Loucy (cell line): ENCODE data around the gene LTBP1.
"Not testable (repeated sequence)": the region's sequence is repeated elsewhere in the genome, so short reads cannot be mapped to it uniquely, and the experiment has no call there.

Source experiments
- H2AFZ ChIP-seq: fragments of 200-600 bp; sonication (generic); 2 replicates; pipeline ENCODE4 v1.6.0; 2016; ENCODE audit warnings: antibody characterized with exemption, mild to moderate bottlenecking, low read length, moderate library complexity
- H3F3A ChIP-seq: fragments of 200-600 bp; 2 replicates; pipeline ENCODE4 v1.6.0; 2016; ENCODE audit warnings: antibody characterized with exemption, low read depth, mild to moderate bottlenecking
- H3K27me3 ChIP-seq: fragments of 200-600 bp; sonication (generic); 2 replicates; pipeline ENCODE4 v1.6.1; 2014; ENCODE audit warnings: low read length, mild to moderate bottlenecking; ENCODE audit not compliant: insufficient read depth, poor library complexity, severe bottlenecking
- H3K36me3 ChIP-seq: fragments of 200-600 bp; sonication (generic); 2 replicates; pipeline ENCODE4 v1.6.1; 2016; ENCODE audit warnings: low read length; ENCODE audit not compliant: insufficient read depth
- H3K4me1 ChIP-seq: fragments of 200-600 bp; sonication (generic); 2 replicates; pipeline ENCODE4 v1.5.1; 2014; ENCODE audit warnings: low read length, mild to moderate bottlenecking; ENCODE audit not compliant: insufficient read depth, poor library complexity, severe bottlenecking
- H3K4me2 ChIP-seq: fragments of 200-600 bp; sonication (generic); 2 replicates; pipeline ENCODE4 v1.6.0; 2014; ENCODE audit warnings: antibody characterized with exemption, low read length, low read depth, mild to moderate bottlenecking; ENCODE audit not compliant: poor library complexity, severe bottlenecking
- H3K4me3 ChIP-seq: fragments of 200-600 bp; sonication (generic); 2 replicates; pipeline ENCODE4 v1.5.1; 2014; ENCODE audit warnings: low read length, mild to moderate bottlenecking, mixed read lengths; ENCODE audit not compliant: poor library complexity, severe bottlenecking
- H3K79me2 ChIP-seq: fragments of 200-600 bp; sonication (generic); 2 replicates; pipeline ENCODE4 v1.6.1; 2014; ENCODE audit warnings: low read length; ENCODE audit not compliant: insufficient read depth
- H3K9ac ChIP-seq: fragments of 200-600 bp; sonication (generic); 2 replicates; pipeline ENCODE4 v1.6.0; 2014; ENCODE audit warnings: mild to moderate bottlenecking, low read depth, low read length, moderate library complexity; ENCODE audit not compliant: poor library complexity, severe bottlenecking
- H3K9me2 ChIP-seq: fragments of 200-600 bp; sonication (generic); replicated peaks from 2 replicates; pipeline ENCODE4 v1.6.1; 2016; ENCODE audit warnings: low read depth, low read length, mixed read lengths
- H3K9me3 ChIP-seq: fragments of 200-600 bp; sonication (generic); 2 replicates; pipeline ENCODE4 v1.6.1; 2014; ENCODE audit warnings: mild to moderate bottlenecking, antibody characterized with exemption, low read length, low read depth; ENCODE audit not compliant: insufficient read depth
- H4K20me1 ChIP-seq: fragments of 200-600 bp; sonication (generic); 2 replicates; pipeline ENCODE4 v1.6.0; 2014; ENCODE audit warnings: antibody characterized with exemption, low read length, mild to moderate bottlenecking; ENCODE audit not compliant: insufficient read depth, poor library complexity, severe bottlenecking
- EZH2phosphoT487 ChIP-seq: fragments of 200-600 bp; IDR thresholded peaks from 2 replicates; pipeline ENCODE4 v1.6.1; 2018; ENCODE audit warnings: antibody characterized with exemption, mild to moderate bottlenecking, moderate library complexity, borderline replicate concordance
- TF ChIP-seq, protein P1 (sequence below): fragments of 200-600 bp; sonication (generic); conservative IDR thresholded peaks from 2 replicates; pipeline ENCODE4 v1.5.1; 2014; ENCODE audit warnings: mild to moderate bottlenecking, antibody characterized with exemption, low read length

Gene LTBP1

DNA sequence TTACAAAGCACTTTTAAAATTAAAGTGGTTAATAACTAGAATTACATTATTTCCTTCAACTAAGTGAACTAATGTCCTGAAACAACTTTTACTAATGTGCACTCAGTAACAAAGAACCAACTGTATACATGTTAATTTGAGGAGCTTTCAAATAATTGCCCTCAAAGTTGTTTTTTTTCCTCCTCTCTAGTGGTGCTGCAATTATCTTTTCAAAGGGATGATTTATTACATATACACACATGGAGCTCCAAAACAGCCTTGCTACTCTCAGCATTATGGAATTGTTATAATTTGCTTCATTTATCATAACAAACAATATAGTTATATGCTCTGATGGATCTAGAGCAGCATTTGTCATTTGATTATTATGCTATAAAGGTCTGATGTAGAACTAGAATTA is 283.4 kb downstream of the LTBP1 start:
- no peaks in the 10 kb centered on the region for H4K20me1 ChIP-seq

DNA sequence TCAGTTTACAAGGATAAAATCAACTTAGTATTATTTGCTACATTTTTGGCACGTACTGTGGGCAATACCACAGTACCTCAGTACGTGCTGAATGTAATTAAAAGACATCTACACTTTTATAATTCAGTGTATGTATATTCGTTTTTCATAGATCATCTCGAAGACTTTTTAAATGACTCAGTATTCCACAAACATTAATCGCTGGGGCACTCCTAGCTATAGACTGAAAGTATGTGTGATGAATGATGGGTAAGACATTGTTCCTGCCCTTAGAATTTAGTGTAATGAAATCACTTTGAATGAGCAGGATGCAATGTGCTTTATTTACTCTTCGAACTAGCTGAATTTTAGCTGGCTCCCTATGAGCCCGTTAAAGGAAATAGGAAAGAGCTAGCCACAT is 284.1 kb downstream of the LTBP1 start:
- Histone ChIP-seq H3K9me2 (no peaks in the 10 kb centered on the region), H2AFZ (0 out of 2 replicates have a peak overlapping the region, but pooled peaks have one; percentile 24), H3K9me3 (peaks cover 6% of the 10 kb centered on the region; the same call in 1 of the 2 replicates), H3K9ac (no peak overlapping the region), H3K4me3 (no peak overlapping the region), H3K4me1 (peaks cover 38% of the 10 kb centered on the region), H4K20me1 (no peaks in the 10 kb centered on the region), H3F3A (no peaks in the 10 kb centered on the region), H3K79me2 (no peaks in the 10 kb centered on the region), H3K27me3 (no peaks in the 10 kb centered on the region), H3K4me2 (peak overlapping the region; percentile 0), H3K36me3 (no peaks in the 10 kb centered on the region)
- no peak for TF ChIP-seq EZH2phosphoT487
- TF ChIP-seq, protein P1, sequence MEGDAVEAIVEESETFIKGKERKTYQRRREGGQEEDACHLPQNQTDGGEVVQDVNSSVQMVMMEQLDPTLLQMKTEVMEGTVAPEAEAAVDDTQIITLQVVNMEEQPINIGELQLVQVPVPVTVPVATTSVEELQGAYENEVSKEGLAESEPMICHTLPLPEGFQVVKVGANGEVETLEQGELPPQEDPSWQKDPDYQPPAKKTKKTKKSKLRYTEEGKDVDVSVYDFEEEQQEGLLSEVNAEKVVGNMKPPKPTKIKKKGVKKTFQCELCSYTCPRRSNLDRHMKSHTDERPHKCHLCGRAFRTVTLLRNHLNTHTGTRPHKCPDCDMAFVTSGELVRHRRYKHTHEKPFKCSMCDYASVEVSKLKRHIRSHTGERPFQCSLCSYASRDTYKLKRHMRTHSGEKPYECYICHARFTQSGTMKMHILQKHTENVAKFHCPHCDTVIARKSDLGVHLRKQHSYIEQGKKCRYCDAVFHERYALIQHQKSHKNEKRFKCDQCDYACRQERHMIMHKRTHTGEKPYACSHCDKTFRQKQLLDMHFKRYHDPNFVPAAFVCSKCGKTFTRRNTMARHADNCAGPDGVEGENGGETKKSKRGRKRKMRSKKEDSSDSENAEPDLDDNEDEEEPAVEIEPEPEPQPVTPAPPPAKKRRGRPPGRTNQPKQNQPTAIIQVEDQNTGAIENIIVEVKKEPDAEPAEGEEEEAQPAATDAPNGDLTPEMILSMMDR, result no peak

More for the DNA sequence above, 283.4 kb downstream of the LTBP1 start:
- Histone ChIP-seq H3K9me2 (no peaks in the 10 kb centered on the region), H3K27me3 (no peaks in the 10 kb centered on the region), H3K79me2 (no peaks in the 10 kb centered on the region), H3K36me3 (no peaks in the 10 kb centered on the region), H3F3A (no peaks in the 10 kb centered on the region), H3K4me1 (peaks cover 35% of the 10 kb centered on the region), H3K9me3 (peaks cover 10% of the 10 kb centered on the region; the same call in 1 of the 2 replicates), H3K9ac (no peak overlapping the region), H3K4me2 (no peak overlapping the region), H3K4me3 (no peak overlapping the region), H2AFZ (no peak overlapping the region)
- TF ChIP-seq, protein P1, result no peak
- no peak for TF ChIP-seq EZH2phosphoT487

DNA sequence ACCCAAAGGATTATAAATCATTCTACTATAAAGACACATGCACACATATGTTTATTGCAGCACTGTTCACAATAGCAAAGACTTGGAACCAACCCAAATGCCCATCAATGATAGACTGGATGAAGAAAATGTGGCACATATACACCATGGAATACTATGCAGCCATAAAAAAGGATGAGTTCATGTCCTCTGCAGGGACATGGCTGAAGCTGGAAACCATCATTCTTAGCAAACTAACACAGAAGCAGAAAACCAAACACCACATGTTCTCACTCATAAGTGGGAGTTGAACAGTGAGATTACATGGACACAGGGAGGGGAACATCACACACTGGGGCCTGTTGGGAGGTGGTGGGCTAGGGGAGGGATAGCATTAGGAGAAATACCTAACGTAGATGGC is 288.8 kb downstream of the LTBP1 start:
- H3K79me2 ChIP-seq, H3K27me3 ChIP-seq, H3K4me3 ChIP-seq, H3K9me3 ChIP-seq, H2AFZ ChIP-seq, H3F3A ChIP-seq, H3K36me3 ChIP-seq, H3K9me2 ChIP-seq, H4K20me1 ChIP-seq, H3K4me2 ChIP-seq: not testable (repeated sequence)
- H3K9ac ChIP-seq, result peak overlapping the region; percentile 48
- peaks cover 63% of the 10 kb centered on the region for H3K4me1 ChIP-seq
